Stimulated activated naive B cell treated with anti-CD40 and anti-IgM and Interleukin-4, amounts not matched to agents 10 μg/mL and 1 μg/mL and 100 μg/mL, for 72 hours (primary cell): ENCODE data around the gene ROBO3.

Source experiments
- ATAC-seq, 2 donors: fragments of 150-1000 bp; cut with Tn5 transposase; replicated peaks; 2 replicates each; pipeline ENCODE4 v1.10.0; 2021; ENCODE audit warnings: moderate library complexity in 1 of 2
- DNase-seq: peaks from one replicate; pipeline ENCODE4 v3.0.0; 2021
- H3K27ac Mint-ChIP-seq: one replicate; pipeline ENCODE4 v1.8.0; 2022; ENCODE audit warnings: mild to moderate bottlenecking, mixed read lengths
- H3K27me3 Mint-ChIP-seq, 2 donors: one replicate each; pipeline ENCODE4 v1.8.0; 2022; ENCODE audit warnings: mixed read lengths in 2 of 2
- H3K36me3 Mint-ChIP-seq, 2 donors: one replicate each; pipeline ENCODE4 v1.8.0; 2022; ENCODE audit warnings: mixed read lengths in 2 of 2, mild to moderate bottlenecking in 1 of 2
- H3K4me1 Mint-ChIP-seq, 2 donors: one replicate each; pipeline ENCODE4 v1.8.0; 2022; ENCODE audit warnings: mixed read lengths in 2 of 2, mild to moderate bottlenecking in 1 of 2
- H3K4me3 Mint-ChIP-seq, 2 donors: one replicate each; pipeline ENCODE4 v1.8.0; 2022; ENCODE audit warnings: mild to moderate bottlenecking in 2 of 2, mixed read lengths in 2 of 2, moderate library complexity in 1 of 2
- H3K9me3 Mint-ChIP-seq, 2 donors: one replicate each; pipeline ENCODE4 v1.8.0; 2022; ENCODE audit warnings: mixed read lengths in 2 of 2, mild to moderate bottlenecking in 1 of 2

The ROBO3 gene

DNA sequence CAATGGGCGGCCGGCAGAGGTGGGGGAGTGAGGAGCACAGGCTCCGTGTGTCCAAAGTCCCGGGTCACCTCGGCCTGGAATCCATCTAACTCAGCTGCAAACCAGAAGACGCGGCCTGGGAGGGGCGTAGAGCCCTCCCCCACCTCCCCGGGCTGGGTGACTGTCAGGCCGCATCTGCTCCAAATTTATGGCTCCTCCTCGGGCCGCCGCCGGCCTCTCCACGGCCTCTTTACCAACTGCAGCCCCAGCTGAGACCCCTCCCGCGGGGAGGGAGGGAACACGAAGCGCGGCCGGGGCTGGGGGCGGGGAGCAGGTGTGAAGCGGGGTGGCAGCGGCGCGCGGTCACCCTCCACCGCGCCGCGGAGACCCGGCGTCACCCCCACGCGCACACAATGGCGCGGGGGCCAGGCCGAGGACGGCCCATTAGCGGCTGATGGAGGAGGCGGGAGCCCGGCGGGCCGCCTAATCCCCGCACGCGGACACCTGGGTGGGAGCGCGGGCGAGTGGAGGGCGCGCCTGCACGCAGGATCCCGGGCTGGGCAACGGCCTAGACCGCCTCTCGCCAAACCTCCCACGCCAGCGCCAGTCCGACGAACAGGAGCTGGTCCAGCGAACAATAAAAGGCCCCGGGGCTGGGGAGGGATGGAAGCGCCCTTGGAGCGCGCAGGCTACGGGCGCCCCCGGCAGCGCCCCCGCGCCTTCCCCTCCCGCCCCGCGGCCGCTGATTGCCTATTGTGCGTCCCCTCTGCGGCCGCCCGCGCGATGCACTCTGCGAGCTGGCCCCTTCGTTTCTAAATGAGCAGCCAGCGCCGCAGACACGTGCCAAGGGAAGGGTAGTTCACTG, 25.9 kb upstream of the ROBO3 start:
- H3K27ac Mint-ChIP-seq, result peak overlapping the region; percentile 31
- peaks cover 63 to 69% of the 10 kb centered on the region in 2 donors for H3K27me3 Mint-ChIP-seq
- peak overlapping the region; percentile 67 to 69 for H3K4me3 Mint-ChIP-seq
- H3K36me3 Mint-ChIP-seq, result no peaks in the 10 kb centered on the region
- DNase-seq (no peak), ATAC-seq (peak in 1 of 2 donors; percentile 13)
- peaks cover 0 to 2% of the 10 kb centered on the region in 2 donors for H3K9me3 Mint-ChIP-seq
- peaks cover 11 to 38% of the 10 kb centered on the region in 2 donors for H3K4me1 Mint-ChIP-seq

DNA sequence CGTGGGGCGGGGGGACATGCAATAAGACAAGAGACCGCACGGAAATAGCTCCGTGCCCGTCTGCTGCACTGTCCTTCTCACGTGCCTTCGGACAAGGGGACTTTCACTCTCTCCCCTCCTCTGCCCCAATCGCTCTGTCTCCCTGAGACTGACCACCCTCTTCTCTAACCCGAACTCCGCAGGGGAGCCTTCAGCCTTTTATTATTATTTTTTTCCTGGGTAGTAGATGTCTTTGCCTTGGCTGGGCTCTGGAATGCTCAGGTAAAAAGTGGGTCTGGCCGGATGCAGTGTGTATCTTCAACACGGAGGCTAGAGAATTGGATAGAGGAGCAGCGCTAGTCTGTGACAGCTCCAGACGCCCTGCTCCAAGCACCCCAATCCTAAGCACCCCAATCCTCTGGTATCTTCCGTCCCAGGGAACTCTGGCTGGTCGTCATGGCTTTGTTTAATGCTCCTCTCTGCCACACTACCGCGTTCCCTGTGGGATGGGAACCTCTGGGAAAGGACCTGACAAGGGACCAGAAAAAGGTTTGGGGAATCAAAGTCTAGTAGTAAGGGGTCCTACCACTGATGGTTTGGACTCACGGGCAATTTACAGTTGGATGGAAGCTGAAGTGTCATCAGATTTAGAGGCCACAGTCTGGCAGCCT, 25.1 kb upstream of the ROBO3 start:
- DNase-seq (no peak), ATAC-seq (no peak)
- no peaks in the 10 kb centered on the region for H3K36me3 Mint-ChIP-seq
- H3K27me3 Mint-ChIP-seq, result peaks cover 71 to 77% of the 10 kb centered on the region in 2 donors
- H3K4me3 Mint-ChIP-seq, result peak overlapping the region; percentile 53 to 67
- peak overlapping the region; percentile 59 for H3K27ac Mint-ChIP-seq
- H3K4me1 Mint-ChIP-seq, result peaks cover 11 to 38% of the 10 kb centered on the region in 2 donors
- peaks cover 0 to 2% of the 10 kb centered on the region in 2 donors for H3K9me3 Mint-ChIP-seq

DNA sequence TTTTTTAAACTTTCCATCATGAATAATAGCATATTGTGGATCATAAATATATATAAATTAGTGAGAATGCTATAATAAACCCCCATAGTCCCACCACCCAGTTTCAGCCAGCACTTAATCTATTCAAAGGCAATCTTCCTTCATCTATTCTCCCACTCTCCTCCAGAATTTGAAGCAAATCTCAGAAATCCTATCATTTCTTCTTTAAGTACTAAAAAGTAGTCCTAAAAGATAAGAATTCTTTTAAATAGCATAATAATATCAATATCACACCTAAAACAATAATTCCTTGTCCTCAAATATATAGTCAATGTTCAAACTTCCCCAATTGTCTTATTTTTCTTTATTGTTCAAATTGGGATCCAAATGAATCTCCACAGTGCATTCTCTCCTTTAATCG, 24.6 kb upstream of the ROBO3 start:
- H3K4me3 Mint-ChIP-seq, result no peak overlapping the region
- H3K27ac Mint-ChIP-seq, result no peak overlapping the region
- peaks cover 0 to 2% of the 10 kb centered on the region in 2 donors for H3K9me3 Mint-ChIP-seq
- DNase-seq, result no peak
- peaks cover 77 to 82% of the 10 kb centered on the region in 2 donors for H3K27me3 Mint-ChIP-seq
- ATAC-seq, result no peak
- no peaks in the 10 kb centered on the region for H3K36me3 Mint-ChIP-seq
- peaks cover 11 to 38% of the 10 kb centered on the region in 2 donors for H3K4me1 Mint-ChIP-seq

DNA sequence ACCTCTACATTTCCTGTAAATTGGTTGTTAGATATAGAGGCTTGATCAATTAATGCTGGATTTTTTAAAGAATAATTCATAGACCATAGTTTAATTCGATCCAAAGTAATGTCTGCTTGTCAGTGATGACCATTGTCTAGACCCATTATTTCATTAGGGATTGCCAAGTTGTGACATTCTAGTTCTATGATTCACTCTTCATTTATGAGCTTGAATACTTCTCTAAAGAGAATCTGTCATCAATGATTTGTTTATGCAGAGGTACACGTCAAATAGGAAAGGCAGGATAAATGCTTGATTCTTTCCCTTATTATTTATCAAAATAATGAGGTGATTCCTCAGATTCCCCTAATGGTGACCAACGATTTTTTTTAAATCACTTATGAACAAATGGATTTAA, 24.0 kb upstream of the ROBO3 start:
- H3K27me3 Mint-ChIP-seq, result peaks cover 79 to 88% of the 10 kb centered on the region in 2 donors
- H3K27ac Mint-ChIP-seq, result no peak overlapping the region
- ATAC-seq, result no peak
- peaks cover 0 to 2% of the 10 kb centered on the region in 2 donors for H3K9me3 Mint-ChIP-seq
- no peaks in the 10 kb centered on the region for H3K36me3 Mint-ChIP-seq
- no peak overlapping the region for H3K4me3 Mint-ChIP-seq
- DNase-seq, result no peak
- peaks cover 11 to 35% of the 10 kb centered on the region in 2 donors for H3K4me1 Mint-ChIP-seq

DNA sequence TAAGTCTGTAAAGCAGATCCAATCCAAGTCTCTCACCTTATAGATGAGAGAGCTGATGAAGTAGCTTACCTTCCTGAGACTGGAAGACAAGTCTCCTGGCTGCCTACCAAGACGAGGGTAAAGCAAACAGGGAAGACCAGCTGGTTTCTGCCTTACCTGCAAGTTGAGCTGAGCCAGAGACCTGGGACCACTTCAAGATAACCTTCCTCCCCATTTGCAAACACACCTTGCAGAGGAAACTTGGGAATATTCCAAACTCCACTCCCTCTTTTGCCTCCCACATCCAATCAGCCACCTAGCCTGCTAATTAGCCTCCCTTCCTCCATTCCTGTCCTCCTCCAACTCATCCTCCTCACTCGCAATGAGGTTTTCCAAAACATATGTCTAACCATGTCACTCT, 23.4 kb upstream of the ROBO3 start:
- H3K36me3 Mint-ChIP-seq, result no peaks in the 10 kb centered on the region
- ATAC-seq (no peak), DNase-seq (no peak)
- no peak overlapping the region for H3K4me3 Mint-ChIP-seq
- H3K4me1 Mint-ChIP-seq, result peaks cover 8 to 30% of the 10 kb centered on the region in 2 donors
- peaks cover 0 to 2% of the 10 kb centered on the region in 2 donors for H3K9me3 Mint-ChIP-seq
- H3K27me3 Mint-ChIP-seq, result peaks cover 82 to 94% of the 10 kb centered on the region in 2 donors
- H3K27ac Mint-ChIP-seq, result no peak overlapping the region

DNA sequence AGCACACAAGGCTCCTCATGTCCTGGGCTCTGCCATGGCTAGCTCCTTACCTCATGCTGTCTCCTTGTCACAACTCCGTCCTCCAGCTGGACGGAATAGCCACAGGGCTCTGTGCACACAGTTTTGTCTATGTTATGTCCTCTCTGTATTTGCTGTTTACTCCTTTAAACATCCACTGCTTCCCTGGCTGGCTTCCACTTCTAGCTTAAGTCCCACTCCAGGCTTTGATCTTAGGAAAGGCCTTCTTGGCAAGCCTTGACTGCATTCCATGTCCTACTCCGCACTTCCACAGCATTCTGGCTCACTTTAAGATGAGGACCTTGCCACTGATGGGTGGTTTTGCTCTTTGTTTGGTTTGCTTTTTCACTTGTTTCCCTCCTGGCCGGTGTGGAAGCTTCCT, 22.9 kb upstream of the ROBO3 start:
- peaks cover 8 to 25% of the 10 kb centered on the region in 2 donors for H3K4me1 Mint-ChIP-seq
- peaks cover 82 to 99% of the 10 kb centered on the region in 2 donors for H3K27me3 Mint-ChIP-seq
- ATAC-seq, result no peak
- DNase-seq, result no peak
- H3K27ac Mint-ChIP-seq, result no peak overlapping the region
- H3K36me3 Mint-ChIP-seq, result no peaks in the 10 kb centered on the region
- H3K4me3 Mint-ChIP-seq, result no peak overlapping the region
- H3K9me3 Mint-ChIP-seq, result peaks cover 0 to 2% of the 10 kb centered on the region in 2 donors

DNA sequence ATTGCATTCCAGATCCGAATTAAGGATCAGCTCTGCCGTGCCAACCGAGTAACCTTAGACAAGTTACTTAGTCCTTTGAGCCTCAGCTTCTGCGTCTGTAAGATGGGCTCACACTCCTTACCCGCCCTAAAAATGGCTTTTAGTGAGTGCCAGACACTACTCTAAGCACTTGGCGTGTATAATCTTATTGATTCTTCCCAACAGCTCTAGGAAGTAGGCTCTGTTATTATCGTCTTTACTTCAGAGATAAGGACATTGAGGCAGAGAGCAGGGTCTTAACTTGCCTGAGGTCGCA, 21.7 kb upstream of the ROBO3 start:
- H3K36me3 Mint-ChIP-seq, result no peaks in the 10 kb centered on the region
- ATAC-seq, result no peak
- peaks cover 0 to 2% of the 10 kb centered on the region in 2 donors for H3K9me3 Mint-ChIP-seq
- peaks cover 8 to 21% of the 10 kb centered on the region in 2 donors for H3K4me1 Mint-ChIP-seq
- no peak for DNase-seq
- H3K4me3 Mint-ChIP-seq, result no peak overlapping the region
- H3K27ac Mint-ChIP-seq, result peak overlapping the region; percentile 76
- H3K27me3 Mint-ChIP-seq, result peaks cover 87 to 99% of the 10 kb centered on the region in 2 donors

DNA sequence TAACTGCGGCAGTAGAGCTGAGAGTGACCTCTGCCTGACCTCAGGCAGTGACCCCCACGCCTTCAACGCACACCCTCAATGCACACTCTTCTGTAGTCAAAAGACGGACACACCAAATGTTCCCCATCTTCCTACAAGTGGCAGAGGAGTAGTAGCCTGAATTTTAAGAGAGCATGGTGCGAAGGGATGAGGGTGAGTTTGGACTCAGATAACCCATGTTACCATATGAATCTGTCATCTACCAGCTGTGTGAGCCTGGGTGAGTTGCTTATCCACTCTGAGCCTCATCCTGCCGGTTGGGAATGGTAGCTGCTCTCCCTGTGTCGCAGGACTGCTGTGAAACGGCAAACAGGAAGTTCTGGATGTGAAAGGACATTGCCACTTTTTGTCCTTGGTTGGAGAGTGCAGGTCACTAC, 20.6 kb upstream of the ROBO3 start:
- no peak for DNase-seq
- no peak overlapping the region for H3K4me3 Mint-ChIP-seq
- H3K27me3 Mint-ChIP-seq, result peaks cover 88 to 95% of the 10 kb centered on the region in 2 donors
- H3K27ac Mint-ChIP-seq, result no peak overlapping the region
- H3K4me1 Mint-ChIP-seq, result peaks cover 8 to 15% of the 10 kb centered on the region in 2 donors
- H3K9me3 Mint-ChIP-seq, result peaks cover 0 to 2% of the 10 kb centered on the region in 2 donors
- no peaks in the 10 kb centered on the region for H3K36me3 Mint-ChIP-seq
- ATAC-seq, result no peak

DNA sequence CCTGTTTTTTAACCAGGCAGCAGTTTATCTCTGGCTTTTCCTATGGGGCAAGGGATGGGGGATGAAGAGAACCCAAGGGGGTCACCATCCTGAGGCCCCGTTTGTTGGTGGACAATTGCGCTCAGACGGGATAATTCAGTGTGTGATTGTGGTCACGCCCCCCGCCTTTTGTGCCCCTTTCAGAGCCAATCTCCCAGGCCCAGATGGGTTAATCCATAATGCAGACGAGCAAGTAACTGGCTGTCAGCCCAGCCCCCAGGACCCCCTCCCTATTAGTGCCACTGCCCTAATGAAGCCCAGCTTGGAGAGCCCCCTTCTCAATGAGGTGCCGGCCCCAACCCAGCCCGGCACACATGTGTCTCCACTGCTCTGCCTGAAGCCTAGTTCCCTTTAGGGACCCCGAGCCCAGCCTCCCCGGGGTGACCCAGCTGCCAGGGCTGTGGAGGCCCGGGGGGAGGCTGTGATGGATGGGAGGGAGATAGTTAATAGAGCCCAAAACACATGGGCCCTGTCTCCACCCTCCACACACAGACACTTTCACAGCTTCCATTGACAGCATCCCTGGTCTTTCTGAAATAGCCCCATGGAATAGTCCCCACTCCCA, 19.1 kb upstream of the ROBO3 start:
- Mint-ChIP-seq H3K4me3 (no peak overlapping the region), H3K27ac (no peak overlapping the region), H3K4me1 (peaks cover 3 to 7% of the 10 kb centered on the region in 2 donors), H3K27me3 (peaks cover 85 to 93% of the 10 kb centered on the region in 2 donors), H3K9me3 (no peaks in the 10 kb centered on the region), H3K36me3 (no peaks in the 10 kb centered on the region)
- no peak for DNase-seq
- ATAC-seq, result no peak

DNA sequence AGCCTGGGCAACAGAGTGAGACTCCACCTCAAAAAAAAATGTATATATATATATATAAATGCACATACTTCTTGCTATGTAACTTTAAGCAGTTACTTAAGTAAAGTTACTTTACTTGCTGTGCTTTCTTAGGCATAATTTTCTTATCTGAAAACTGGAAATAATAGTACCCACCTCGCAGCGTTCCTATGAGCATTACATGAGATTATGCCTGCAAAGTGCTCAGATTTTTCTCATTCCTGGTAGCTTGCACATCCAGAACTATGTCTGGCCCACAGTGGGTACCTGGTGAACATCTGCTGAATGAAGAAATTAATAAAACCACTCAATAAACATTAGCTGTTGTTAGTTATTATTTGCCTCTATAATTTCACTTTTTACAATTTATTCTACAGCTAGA, 6.1 kb upstream of the ROBO3 start:
- peaks cover 7 to 16% of the 10 kb centered on the region in 2 donors for H3K4me1 Mint-ChIP-seq
- no peaks in the 10 kb centered on the region for H3K9me3 Mint-ChIP-seq
- DNase-seq (no peak), ATAC-seq (no peak)
- H3K4me3 Mint-ChIP-seq, result no peak overlapping the region
- H3K27ac Mint-ChIP-seq, result no peak overlapping the region
- H3K36me3 Mint-ChIP-seq, result no peaks in the 10 kb centered on the region
- peaks cover 36 to 44% of the 10 kb centered on the region in 2 donors for H3K27me3 Mint-ChIP-seq

DNA sequence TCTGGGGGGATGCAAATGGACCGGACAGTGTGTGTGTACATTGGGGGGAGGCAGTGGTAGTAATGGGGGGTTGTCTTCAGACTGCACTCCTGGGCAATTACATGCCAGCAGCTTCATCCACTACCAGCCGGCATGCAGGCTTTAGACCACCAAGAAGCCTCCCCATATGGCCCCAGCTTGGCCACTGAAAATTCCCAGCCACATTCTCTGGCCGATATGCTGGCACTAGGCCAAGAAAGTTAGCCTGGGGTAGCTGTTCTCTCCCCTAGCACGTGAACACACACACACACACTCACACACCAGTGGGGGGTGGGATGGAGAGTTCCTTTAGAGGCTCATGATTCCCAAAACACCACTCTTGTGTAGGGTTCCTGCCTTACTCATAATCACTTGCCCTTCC, 3.6 kb upstream of the ROBO3 start:
- no peak overlapping the region for H3K4me3 Mint-ChIP-seq
- peaks cover 0 to 2% of the 10 kb centered on the region in 2 donors for H3K9me3 Mint-ChIP-seq
- H3K27me3 Mint-ChIP-seq, result peaks cover 45 to 61% of the 10 kb centered on the region in 2 donors
- H3K36me3 Mint-ChIP-seq, result peaks cover 0 to 4% of the 10 kb centered on the region in 2 donors
- peaks cover 16 to 34% of the 10 kb centered on the region in 2 donors for H3K4me1 Mint-ChIP-seq
- ATAC-seq (no peak), DNase-seq (no peak)
- H3K27ac Mint-ChIP-seq, result no peak overlapping the region

DNA sequence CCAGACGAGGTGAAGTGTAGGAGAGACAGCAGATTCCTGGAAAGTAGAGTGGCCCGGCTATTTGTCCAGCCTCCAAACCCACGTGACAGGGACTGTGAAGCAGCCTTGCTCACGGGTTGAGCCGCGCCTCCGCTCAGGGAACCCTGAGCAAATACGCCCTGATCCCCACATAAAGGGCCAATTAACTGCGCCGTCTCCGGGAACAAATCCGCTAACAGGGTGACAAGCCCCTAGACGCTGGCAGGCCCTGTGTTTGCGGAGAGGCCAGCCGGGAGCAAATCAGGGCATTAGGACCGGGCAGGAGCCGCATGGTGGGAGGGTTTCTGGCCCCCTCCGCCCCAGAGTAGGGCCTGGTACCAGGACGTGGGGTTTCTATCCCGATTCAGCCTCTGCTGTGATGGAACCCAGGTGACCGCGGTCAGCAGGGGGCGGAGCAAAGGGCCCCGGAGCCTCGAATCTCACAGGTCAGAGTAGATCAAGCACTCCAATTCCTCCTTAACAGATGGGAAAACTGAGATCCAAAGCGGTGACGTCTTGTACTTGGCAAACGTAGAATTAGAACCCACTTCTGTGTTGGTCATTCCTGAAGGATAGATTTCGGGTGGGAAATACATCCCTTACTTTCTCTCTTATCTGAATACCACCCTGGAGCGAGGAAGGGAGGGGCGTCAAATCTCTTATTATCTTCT, 2.0 kb upstream of the ROBO3 start:
- ATAC-seq (no peak), DNase-seq (no peak)
- peaks cover 0 to 4% of the 10 kb centered on the region in 2 donors for H3K36me3 Mint-ChIP-seq
- H3K27ac Mint-ChIP-seq, result peak overlapping the region; percentile 68
- H3K4me3 Mint-ChIP-seq, result no peak overlapping the region
- peaks cover 61 to 77% of the 10 kb centered on the region in 2 donors for H3K27me3 Mint-ChIP-seq
- peaks cover 0 to 2% of the 10 kb centered on the region in 2 donors for H3K9me3 Mint-ChIP-seq
- peaks cover 18 to 47% of the 10 kb centered on the region in 2 donors for H3K4me1 Mint-ChIP-seq

DNA sequence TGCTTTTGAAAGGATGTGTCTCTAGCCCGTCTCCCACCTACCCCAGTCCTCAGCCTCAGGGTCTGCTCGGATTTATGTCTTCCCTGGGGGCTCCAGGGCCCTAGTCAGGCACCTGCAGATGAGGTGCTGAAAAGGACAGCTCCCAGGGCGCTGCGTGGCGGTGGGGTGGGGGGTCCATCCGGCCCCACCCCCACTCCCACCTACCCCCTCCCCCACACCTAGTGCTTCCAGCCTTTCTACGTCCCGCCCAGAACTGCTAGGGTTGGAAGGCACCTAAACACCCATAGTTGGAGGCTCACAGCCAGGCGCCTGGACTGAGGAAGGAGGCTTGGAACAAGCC, 1.4 kb upstream of the ROBO3 start:
- Mint-ChIP-seq H3K4me3 (no peak overlapping the region), H3K27ac (no peak overlapping the region), H3K9me3 (peaks cover 0 to 2% of the 10 kb centered on the region in 2 donors), H3K27me3 (peaks cover 66 to 82% of the 10 kb centered on the region in 2 donors), H3K4me1 (peaks cover 20 to 52% of the 10 kb centered on the region in 2 donors), H3K36me3 (peaks cover 0 to 4% of the 10 kb centered on the region in 2 donors)
- no peak for DNase-seq
- no peak for ATAC-seq
